COLO668 (cell line): ENCODE data around the gene FCHO1.
A peak's percentile ranks its signal among the peaks of the same experiment; 100 is the strongest.

ENCODE experiments used
- DNase-seq: peaks from one replicate; lab custom pipeline; 2025; ENCODE audit not compliant: unreplicated experiment; lab: John Stamatoyannopoulos, UW

FCHO1 gene

GRCh38 chr19:17751103-17751911 is at the start of gene FCHO1:
Gene FCHO1 (plus strand): TSS chr19:17751477. CDS start chr19:17755165, 3,688 bp downstream.
- DNase-seq, result peak; percentile 8

GRCh38 chr19:17703824-17704463 is 47.3 kb upstream of the FCHO1 start:
- peak; percentile 30 for DNase-seq

- DNase-seq, result peak; percentile 18
These were observed 44.5 kb upstream of the FCHO1 start for GRCh38 chr19:17706750-17707181.

GRCh38 chr19:17711851-17712250 is 39.4 kb upstream of the FCHO1 start:
- DNase-seq, result no peak

- DNase-seq, result no peak
These were observed 34.9 kb upstream of the FCHO1 start for GRCh38 chr19:17716309-17716929.

GRCh38 chr19:17718550-17718946 is 32.7 kb upstream of the FCHO1 start:
- DNase-seq, result no peak

- DNase-seq, result peak; percentile 68
These were observed 32.1 kb upstream of the FCHO1 start, which contains the start of gene MAP1S for GRCh38 chr19:17718947-17719711. Gene MAP1S (plus strand): TSS chr19:17719480. CDS start chr19:17719503, 23 bp downstream.

- peak; percentile 88 for DNase-seq
These were observed 31.4 kb upstream of the FCHO1 start for GRCh38 chr19:17719730-17720400.

- DNase-seq, result peak; percentile 36
These were observed 30.8 kb upstream of the FCHO1 start for GRCh38 chr19:17720440-17720839.

- no peak for DNase-seq
These were observed 30.1 kb upstream of the FCHO1 start for GRCh38 chr19:17721111-17721628.

GRCh38 chr19:17721821-17722220 is 29.5 kb upstream of the FCHO1 start:
- no peak for DNase-seq

GRCh38 chr19:17722655-17723240 is 28.5 kb upstream of the FCHO1 start:
- no peak for DNase-seq

GRCh38 chr19:17724655-17725054 is 26.6 kb upstream of the FCHO1 start:
- no peak for DNase-seq

GRCh38 chr19:17725422-17726078 is 25.7 kb upstream of the FCHO1 start:
- no peak for DNase-seq

GRCh38 chr19:17726136-17726741 is 25.0 kb upstream of the FCHO1 start:
- no peak for DNase-seq

GRCh38 chr19:17726964-17727773 is 24.1 kb upstream of the FCHO1 start:
- no peak for DNase-seq

- DNase-seq, result no peak
These were observed 23.4 kb upstream of the FCHO1 start for GRCh38 chr19:17727843-17728242.

- no peak for DNase-seq
These were observed 18.1 kb upstream of the FCHO1 start for GRCh38 chr19:17733127-17733526.
